Measurements from ENCODE around the gene KCTD5.
A peak's percentile ranks its signal among the peaks of the same experiment; 100 is the strongest.
"Not testable (repeated sequence)": the region's sequence is repeated elsewhere in the genome, so short reads cannot be mapped to it uniquely, and the experiment has no call there.

The KCTD5 gene

GRCh38 chr16:2682209-2683021, at the start of gene KCTD5:
Gene KCTD5 (plus strand): TSS chr16:2682523. CDS start chr16:2682549, 26 bp downstream.
- peak; percentile 91 for DNase-seq (ENCODE audit: low read depth)

DNA sequence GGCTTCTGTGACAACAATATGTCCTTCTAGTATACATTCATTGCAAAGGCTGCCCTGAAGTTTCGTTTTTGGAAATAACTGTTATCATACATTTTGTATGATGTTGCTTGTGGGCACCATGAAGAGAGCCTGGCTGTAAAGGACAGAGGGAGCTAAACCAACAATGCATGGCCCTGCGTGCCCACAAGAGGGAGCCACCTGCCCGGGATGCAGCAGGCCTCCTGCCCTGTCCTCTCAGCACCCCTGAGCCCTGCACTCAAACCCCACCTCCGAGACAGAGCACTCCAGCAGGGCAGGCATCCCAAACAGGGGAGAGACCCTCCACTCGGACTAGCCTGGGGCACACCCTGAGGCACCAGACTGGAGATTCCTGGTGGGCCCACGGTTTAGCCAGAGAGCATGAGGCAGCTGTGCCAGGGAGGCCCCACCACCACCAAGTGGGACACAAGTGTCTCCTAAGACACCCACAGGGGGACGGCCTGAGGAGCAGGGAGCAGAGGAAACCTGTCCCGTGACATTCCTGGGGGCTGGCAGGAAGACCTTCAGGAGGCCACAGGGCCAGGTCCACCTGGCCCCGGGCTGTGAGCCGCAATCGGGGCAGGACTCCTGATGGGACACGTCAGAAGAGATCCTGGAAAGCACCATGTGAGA, 43.1 kb upstream of the KCTD5 start:
- DNase-seq (ENCODE audit: low read depth), result not testable (repeated sequence)

GRCh38 chr16:2639722-2640072, 42.6 kb upstream of the KCTD5 start:
- not testable (repeated sequence) for DNase-seq (ENCODE audit: low read depth)

- DNase-seq (ENCODE audit: low read depth), result not testable (repeated sequence)
Observed at GRCh38 chr16:2642561-2642960, 39.8 kb upstream of the KCTD5 start.

DNA sequence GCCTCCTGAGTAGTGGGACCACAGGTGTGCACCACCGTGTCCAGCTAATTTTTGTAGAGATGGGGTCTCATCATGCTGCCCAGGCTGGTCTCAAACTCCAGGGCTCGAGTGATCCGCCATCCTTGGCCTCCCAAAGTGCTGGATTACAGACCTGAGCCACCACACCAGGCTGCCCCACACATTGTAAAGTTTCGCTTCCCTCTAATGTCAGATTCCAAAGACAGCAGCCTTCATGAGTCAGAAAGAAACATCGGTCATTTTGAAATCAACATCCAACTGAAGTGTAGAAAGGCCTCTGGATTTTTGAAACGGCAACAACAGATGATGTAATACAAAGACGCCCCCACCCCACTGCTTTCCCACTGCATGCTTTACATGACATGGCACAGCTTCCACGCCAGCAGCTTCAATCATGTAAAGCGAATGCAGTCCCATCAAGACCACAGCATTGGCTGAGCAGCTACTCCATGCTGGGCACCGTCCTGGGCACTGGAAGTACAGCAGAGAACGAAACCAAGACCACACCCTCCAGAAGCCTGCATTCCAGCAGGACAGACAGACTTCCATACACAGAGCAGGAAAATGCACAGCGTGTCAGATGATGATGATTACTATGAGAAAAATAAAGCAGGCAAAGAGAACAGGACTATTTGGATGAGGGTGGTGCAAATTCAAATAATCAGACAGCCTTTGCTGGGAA, 37.4 kb upstream of the KCTD5 start:
- DNase-seq (ENCODE audit: low read depth), result not testable (repeated sequence)

- DNase-seq (ENCODE audit: low read depth), result not testable (repeated sequence)
Observed at GRCh38 chr16:2651268-2651871, 31.0 kb upstream of the KCTD5 start.

DNA sequence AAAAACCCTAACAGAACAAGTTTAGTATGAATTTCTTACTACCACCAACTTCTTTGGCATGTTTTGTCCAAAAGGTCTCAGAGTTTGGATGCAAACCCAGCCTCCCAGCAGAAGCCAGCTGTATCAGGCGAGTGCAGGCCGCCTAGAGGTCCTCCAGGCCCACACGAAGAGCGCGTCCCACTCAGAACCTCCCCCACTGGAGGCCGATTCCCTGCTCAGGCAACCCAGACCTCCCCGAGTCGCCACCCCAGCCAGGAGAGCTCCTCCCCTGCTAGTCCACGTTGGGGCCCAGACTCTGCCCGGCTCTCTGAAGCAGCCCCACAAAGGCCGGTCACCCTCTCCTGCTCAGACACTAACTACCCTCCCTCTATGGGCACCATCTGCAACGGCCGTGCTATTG, 28.4 kb upstream of the KCTD5 start:
- DNase-seq (ENCODE audit: low read depth), result not testable (repeated sequence)

- not testable (repeated sequence) for DNase-seq (ENCODE audit: low read depth)
Observed at GRCh38 chr16:2654949-2655348, 27.4 kb upstream of the KCTD5 start.

DNA sequence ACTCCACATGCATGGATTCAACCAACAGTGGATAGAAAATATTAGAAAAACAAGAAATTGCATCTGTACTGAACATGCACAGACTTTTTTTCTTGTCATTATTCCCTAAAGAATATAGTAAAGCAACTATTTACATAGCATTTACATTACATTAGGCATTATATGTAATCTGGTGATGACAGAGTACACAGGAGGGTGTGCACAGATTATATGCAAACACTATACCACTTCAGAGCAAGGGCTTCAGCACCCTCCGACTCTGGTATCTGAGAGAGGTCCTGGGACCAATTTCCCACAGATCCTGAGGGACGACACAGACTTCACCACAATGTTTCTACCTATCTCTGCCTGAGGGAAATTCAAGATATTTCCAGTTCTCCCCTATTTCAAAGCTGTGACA, 25.3 kb upstream of the KCTD5 start:
- no peak for DNase-seq (ENCODE audit: low read depth)

DNA sequence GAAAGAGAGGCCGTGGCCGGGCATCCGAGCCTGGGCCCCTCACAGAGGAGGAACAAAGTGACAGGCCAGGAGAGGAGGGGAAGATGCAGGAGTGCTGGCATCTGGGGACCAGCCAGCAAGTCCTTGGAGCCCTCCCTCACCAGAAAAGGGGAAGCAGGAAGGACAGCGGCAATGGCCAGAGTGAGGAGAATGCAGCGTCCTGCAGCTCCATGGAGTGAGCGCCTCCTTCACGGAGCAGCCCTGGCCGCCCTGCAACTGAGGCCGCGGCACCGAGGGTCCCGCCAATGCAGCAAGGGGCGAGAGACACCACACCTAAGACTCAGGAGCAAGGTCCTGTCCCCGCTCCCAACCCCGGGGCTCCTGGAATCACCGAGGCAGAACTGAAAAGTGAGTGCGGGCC, 24.5 kb upstream of the KCTD5 start:
- not testable (repeated sequence) for DNase-seq (ENCODE audit: low read depth)

DNA sequence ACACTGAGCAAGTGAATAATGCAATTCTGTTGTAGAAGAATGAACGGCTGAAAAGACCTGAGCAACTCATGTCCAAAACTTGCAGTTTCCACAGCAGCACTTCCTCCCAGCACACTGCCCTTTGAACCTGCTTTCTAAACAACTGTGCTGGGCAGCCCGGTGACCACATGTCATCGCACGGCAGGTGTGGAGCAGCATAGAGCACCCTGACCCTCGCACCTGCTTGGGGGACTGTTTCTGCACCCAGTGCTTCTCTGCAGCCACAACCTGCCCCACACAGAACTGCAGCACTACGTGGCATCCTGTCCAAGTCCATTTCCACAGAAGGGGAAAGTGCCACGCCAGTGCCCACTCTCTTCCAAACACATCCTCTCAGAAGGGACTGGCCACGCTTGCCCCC, 22.8 kb upstream of the KCTD5 start:
- DNase-seq (ENCODE audit: low read depth), result not testable (repeated sequence)

GRCh38 chr16:2660014-2660662, 22.2 kb upstream of the KCTD5 start:
- DNase-seq (ENCODE audit: low read depth), result not testable (repeated sequence)

DNA sequence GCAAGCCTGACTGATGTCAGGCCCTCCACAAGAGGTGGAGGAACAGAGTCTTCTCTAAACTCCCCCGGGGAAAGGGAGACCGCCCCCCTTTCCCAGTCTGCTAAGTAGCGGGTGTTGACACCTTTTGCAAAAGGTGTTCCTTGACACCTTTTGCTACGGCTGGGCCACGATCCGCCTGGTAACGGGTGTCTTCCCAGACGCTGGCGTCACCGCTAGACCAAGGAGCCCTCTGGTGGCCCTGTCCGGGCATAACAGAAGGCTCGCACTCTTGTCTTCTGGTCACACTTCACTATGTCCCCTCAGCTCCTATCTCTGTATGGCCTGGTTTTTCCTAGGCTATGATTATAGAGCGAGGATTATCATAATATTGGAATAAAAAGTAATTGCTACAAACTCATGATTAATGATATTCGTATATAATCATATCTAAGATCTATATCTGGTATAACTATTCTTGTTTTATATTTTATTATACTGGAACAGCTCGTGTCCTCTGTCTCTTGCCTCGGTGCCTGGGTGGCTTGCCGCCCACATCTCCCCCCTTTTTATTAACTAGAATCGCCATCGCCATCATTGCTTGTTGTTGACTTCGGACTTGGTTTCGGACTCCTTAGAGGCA, 21.5 kb upstream of the KCTD5 start:
- not testable (repeated sequence) for DNase-seq (ENCODE audit: low read depth)

GRCh38 chr16:2663553-2664546, 18.5 kb upstream of the KCTD5 start:
- no peak for DNase-seq (ENCODE audit: low read depth)

- no peak for DNase-seq (ENCODE audit: low read depth)
Observed at GRCh38 chr16:2664574-2664982, 17.7 kb upstream of the KCTD5 start.

GRCh38 chr16:2666671-2667070, 15.7 kb upstream of the KCTD5 start:
- not testable (repeated sequence) for DNase-seq (ENCODE audit: low read depth)

DNA sequence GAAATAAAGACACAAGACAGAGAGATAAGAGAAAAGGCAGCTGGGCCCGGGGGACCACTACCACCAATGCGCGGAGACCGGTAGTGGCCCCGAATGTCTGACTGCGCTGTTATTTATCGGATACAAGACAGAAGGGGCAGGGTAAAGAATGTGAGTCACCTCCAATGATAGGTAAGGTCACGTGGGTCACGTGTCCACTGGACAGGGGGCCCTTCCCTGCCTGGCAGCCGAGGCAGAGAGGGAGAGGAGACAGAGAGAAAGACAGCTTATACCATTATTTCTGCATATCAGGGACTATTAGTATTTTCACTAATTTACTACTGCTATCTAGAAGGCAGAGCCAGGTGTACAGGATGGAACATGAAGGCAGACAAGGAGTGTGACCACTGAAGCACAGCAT, 12.7 kb upstream of the KCTD5 start:
- not testable (repeated sequence) for DNase-seq (ENCODE audit: low read depth)

GRCh38 chr16:2670017-2670416, 12.3 kb upstream of the KCTD5 start:
- peak; percentile 43 for DNase-seq (ENCODE audit: low read depth)

GRCh38 chr16:2671193-2671592, 11.1 kb upstream of the KCTD5 start:
- not testable (repeated sequence) for DNase-seq (ENCODE audit: low read depth)

DNA sequence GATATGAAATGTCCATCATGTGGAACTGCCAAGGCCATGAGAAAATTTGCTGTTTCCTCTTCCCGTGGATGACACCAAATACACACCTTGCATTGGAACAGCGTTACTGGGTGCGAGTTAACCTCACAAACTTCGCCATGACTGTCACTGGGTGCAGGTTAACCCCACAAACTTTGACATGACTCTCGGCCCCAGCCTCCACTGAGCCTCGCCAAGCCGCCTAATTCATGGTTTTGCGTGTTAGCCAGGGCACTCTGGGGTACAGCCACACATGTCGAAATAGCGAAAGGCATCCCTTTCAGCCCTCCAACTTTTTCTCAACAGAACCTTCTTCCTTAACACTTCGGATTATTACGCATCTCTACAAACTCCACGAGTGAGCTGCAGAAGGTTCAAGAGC, 10.6 kb upstream of the KCTD5 start:
- DNase-seq (ENCODE audit: low read depth), result no peak

All from stimulated activated CD8-positive, alpha-beta memory T cell treated with anti-CD3 and anti-CD28 coated beads, Interleukin-12 subunit alpha, Interleukin-12 subunit beta, amount 100 ng/mL, for 4 hours (primary cell).